ENCODE measurements around the gene HOXC6. TPM values are rescaled to one million over a fixed set of nuclear protein-coding genes. Genes with fewer than 3 reads are reported as not detected.

HOXC6 gene
- total and polyA plus RNA-seq, 10 of the 15 experiments (the other 5 are each of a cell fraction or from before 2014, with no cell fraction given), result 0.02 to 0.55 (median 0.45) TPM; not detected in 4

- no peaks in the 10 kb centered on the region for H4K20me1 ChIP-seq (ENCODE audit: control insufficient read depth, insufficient read depth)
- H3K4me2 ChIP-seq (ENCODE audit: control insufficient read depth, insufficient read depth), result peak overlapping the region; percentile 80; the same call in 1 of the 2 replicates
- H3K4me1 ChIP-seq (ENCODE audit: control insufficient read depth, insufficient read depth, low read length), result peaks cover 22% of the 10 kb centered on the region
- ChIA-PET RAD21 (ENCODE audit: unreplicated experiment) (interaction anchor here (0.7 to 6.0 kb wide), 12 partner anchors 7 to 295 kb away, joined by 3 to 56 read pairs (median 6); partner anchors contain the start of genes HOXC5 and SMUG1), POLR2A (interaction anchor here (0.7 to 3.7 kb wide), 9 partner anchors 11 to 414 kb away, joined by 3 to 17 read pairs (median 4); partner anchors contain the start of genes CBX5, HNRNPA1 and SMUG1), CTCF (interaction anchor here (0.9 to 6.7 kb wide), 14 partner anchors 11 to 164 kb away, joined by 3 to 86 read pairs (median 9); partner anchors contain the start of genes HOXC5, HOXC6 and SMUG1), SMC1A (ENCODE audit: uncharacterized antibody, unreplicated experiment) (interaction anchor here (0.6 to 4.6 kb wide), 14 partner anchors 11 to 310 kb away, joined by 3 to 37 read pairs (median 4); partner anchors contain the start of genes HOXC5, HOXC6 and SMUG1)
- TF ChIP-seq MLLT1 (IDR thresholded peaks at IDR 0.05), result 0 out of 2 replicates have a peak, but pooled peaks have one; percentile 27
- no peak for TF ChIP-seq PRDM15 (CRISPR knock-in tag; IDR thresholded peaks at IDR 0.05)
- no peak for TF ChIP-seq ZBTB40 (IDR thresholded peaks at IDR 0.05; ENCODE audit: borderline replicate concordance)
- TF ChIP-seq NR2C2 (IDR thresholded peaks at IDR 0.05; ENCODE audit: borderline replicate concordance, control insufficient read depth, insufficient read length, low read depth), result no peak
- TF ChIP-seq PAX5 (IDR thresholded peaks at IDR 0.05; ENCODE audit: borderline replicate concordance, low read depth, low read length), result no peak
- TF ChIP-seq BCL3 (IDR thresholded peaks at IDR 0.05; ENCODE audit: borderline replicate concordance, insufficient read depth, low read depth, low read length, poor library complexity, severe bottlenecking), result no peak
- no peak for TF ChIP-seq MAX (IDR thresholded peaks at IDR 0.05; ENCODE audit: low read depth, low read length)
- TF ChIP-seq GATAD2B (conservative IDR thresholded peaks at IDR 0.05; ENCODE audit: low read depth), result no peak
- no peak for TF ChIP-seq TCF12 (IDR thresholded peaks at IDR 0.05; ENCODE audit: low read depth, low read length)
- WGBS (ENCODE audit: insufficient coverage, insufficient replicate concordance, low lambda C conversion rate, missing lambda C conversion rate), result 81% methylated on average over 24 of the region's 24 CpGs
- no peak for ATAC-seq
- no peak overlapping the region for H3K9ac ChIP-seq (ENCODE audit: control insufficient read depth, insufficient read depth, low read length)
- no peak overlapping the region for H3K4me3 ChIP-seq
- in situ Hi-C loops (cut with MboI) (no loop called here), intact Hi-C loops (cut with micrococcal nuclease; ENCODE audit: unreplicated experiment) (no loop called here)
- DNase-seq (ENCODE audit: low read depth, low spot score), result no peak
- no TSS peak for BruUV-seq (replicated peaks)
- peaks cover 4% of the 10 kb centered on the region in 2 experiments; a peak in 3 of 4 replicates for H3K27me3 ChIP-seq (replicated peaks in 1 of 2; ENCODE audit: control insufficient read depth in 2 of 2, insufficient read depth in 2 of 2, low read length in 1 of 2)
- H3K36me3 ChIP-seq (ENCODE audit: control insufficient read depth in 2 of 2, insufficient read depth in 2 of 2, low read length in 1 of 2), result no peaks in the 10 kb centered on the region
- no peaks in the 10 kb centered on the region for H3K9me3 ChIP-seq (replicated peaks; ENCODE audit: control insufficient read depth, insufficient read depth, low read length)
- H2AFZ ChIP-seq (ENCODE audit: control insufficient read depth, low read depth, low read length), result peak overlapping the region; percentile 65; the same call in 1 of the 2 replicates
- peaks cover 14% of the 10 kb centered on the region for H3K79me2 ChIP-seq (ENCODE audit: control insufficient read depth, insufficient read depth, low read length)
- no peak for FAIRE-seq
- H3K27ac ChIP-seq (ENCODE audit: control insufficient read depth, insufficient read depth), result no peak overlapping the region; the same call in 1 of the 2 replicates
These were observed 23.7 kb downstream of the HOXC6 start for GRCh38 chr12:54051874-54052437.

Measured in GM12878 (cell line).